ENCODE data around the gene ATP12A.

Gene ATP12A

DNA sequence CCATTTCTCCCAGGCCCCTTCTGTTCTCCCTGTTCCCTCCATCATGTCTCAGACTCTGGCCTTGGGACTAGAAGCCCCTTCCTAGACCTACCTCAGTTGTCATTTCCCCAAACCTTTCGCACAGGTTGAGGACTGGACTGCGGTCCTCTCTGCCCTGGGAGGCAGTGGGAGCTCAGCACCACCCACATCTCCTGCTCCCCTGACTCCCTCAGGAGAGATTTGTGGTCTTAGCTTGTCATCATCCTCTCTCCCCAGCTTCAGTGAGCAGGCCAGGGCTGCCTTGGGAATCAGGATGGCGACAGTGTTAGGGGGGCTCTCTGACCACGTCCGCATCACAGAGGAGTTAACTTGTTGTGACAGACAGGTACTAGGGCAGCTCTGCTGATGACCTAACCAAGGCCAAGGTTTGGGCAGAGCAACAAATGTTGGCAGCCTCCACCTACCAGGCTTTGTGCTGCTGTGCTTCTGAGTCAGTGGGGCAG, 58.2 kb downstream of the ATP12A start:
- DNase-seq, result no peak

DNA sequence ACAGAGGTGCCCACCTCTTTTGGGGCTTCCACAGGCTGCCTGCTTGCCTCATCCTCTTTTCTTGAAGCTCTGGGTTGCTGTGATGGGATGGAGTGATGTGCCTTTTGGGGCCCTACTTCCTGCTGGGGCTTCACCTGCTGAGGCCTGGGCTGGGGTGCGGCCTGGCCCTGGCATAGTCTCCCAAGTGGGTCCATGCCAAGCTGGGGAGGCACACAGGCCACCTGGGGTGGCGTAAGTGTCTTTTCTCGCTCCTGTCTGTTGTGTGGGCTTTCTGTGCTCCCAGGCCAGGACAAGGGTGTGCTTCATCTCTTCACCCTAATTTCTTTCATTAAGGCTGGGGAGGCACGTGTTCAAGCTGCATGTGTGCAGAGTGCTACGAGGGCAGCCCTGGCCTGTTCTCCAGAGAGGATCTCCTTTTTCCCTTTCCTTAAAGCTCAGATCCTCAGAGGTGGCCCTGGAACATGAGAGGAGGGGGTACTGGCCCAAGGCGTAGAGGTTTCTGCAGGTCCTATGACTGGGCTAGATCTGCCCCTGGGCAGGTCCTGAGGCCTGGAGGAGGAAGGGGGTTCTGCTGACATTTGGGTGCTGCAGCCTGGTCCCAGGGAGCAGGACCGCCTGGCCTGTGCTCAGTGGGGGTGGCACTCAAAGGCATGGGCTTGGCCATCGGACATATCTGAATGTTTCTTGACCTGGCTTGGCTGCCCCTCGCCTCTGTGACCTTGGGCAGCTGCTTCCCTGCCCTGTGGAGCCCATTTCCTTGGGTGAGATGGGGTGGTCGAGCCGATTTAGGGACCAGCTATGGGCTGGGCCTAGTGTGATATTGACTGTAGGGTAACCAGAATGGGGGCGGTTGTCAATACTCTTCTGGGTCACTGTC, 60.0 kb downstream of the ATP12A start:
- DNase-seq, result no peak

DNA sequence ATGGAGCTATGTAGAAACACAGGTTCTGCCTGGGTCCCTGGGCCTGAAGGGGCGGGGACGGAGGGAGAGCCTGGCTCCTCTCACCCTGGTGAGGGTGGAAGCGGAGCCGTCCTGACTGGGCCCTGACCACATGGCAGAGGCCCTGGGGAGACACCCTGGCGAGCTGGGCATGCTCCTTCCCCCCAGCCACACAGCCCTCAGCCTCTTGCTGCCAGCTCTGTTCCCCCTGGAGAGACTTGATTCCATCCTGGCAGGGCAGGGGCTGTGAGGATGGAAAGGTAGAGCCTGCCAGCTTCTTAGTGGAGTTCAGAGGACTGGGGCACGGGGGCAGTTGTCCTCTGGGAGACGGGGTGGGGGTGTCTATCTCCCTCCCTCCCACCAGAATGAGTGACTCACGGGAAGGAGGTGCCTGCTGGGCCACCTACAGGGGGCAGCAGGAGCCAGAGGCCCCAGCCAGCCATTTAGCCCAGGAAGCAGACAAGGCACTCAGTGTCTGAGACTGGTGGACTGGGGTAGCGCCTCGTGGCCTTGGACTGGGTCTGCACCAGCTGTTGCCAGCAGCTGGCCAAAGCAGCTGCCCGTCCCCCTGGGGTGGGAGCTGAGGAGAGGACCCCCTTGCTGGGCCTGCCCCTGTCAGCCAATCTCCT, 60.9 kb downstream of the ATP12A start:
- no peak for DNase-seq

DNA sequence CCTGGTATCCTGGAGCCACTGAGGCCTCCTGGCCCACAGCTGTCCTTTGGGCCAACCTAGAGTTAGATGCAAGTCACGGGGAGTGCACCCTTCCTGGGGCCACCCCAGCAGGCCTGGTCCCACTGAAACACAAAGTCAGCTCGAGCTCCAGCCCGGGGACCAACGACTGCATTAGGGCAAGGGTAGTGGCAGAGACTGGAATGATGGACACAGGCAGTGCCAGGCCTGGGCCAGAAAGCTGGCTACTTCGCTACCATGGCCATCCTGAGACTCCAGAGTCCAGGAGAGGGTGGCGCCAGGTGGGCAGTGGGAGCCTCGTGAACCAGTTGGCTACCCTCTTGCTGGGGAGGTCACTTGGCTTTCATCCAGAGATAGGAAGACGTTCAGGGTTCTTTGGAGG, 61.6 kb downstream of the ATP12A start:
- no peak for DNase-seq

DNA sequence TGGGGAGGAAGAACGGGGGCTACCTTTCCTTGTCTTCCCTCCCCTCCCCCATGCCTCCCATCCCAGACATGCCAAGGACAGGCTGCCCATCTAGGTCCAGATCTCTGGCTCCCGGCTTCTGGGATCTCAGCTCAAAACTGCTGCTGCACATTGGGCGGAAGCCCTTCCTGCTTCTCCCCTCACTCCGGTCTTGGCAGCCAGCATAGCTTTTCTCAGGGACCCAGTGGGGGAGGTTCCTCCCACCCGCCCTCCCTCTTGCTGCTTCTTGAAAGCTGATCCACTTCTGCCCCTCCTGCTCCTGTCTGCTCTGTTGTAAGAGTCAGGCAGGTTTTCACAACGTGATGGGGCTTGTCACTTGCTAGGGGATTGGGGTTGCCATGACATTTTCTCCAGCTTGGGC, 62.1 kb downstream of the ATP12A start:
- no peak for DNase-seq

DNA sequence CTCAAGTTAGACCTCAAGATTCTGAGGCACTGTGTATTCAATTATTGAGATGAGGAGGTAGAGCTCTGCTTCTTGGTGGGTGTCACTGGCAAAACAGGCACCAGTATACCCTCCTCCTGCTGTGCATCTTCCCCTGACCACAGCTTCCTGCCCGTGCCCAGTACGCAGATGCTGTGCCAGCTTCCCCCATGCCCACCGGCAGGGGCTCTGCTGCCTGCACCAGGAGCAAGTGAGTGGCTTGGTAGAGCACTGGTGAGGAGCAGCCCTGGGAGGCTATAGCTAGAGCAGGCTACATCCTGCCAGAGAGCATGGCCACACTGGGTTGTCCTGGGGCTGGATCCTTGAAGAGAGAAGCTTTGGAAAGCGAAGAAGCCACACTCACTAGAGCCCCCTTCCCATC, 62.8 kb downstream of the ATP12A start:
- DNase-seq, result no peak

DNA sequence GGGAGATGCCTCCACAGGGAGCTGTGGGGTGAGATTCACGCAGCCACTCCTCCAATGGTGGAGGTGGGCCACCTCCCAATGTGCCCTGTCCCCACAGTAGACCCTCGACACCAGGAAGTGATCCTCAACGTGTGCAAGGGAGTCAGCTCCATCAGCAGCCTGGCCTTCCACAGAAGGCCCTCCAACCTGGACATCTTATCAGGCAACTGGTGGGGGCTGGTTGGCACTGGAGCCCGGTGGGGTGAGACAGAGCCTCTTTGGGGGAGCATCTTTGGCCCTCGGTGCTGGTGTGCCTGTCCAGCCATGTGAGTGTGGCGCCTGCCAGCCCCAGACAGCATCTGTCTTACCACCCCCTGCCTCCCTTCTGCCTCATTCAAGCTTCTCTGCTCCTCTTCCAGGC, 64.0 kb downstream of the ATP12A start:
- no peak for DNase-seq

DNA sequence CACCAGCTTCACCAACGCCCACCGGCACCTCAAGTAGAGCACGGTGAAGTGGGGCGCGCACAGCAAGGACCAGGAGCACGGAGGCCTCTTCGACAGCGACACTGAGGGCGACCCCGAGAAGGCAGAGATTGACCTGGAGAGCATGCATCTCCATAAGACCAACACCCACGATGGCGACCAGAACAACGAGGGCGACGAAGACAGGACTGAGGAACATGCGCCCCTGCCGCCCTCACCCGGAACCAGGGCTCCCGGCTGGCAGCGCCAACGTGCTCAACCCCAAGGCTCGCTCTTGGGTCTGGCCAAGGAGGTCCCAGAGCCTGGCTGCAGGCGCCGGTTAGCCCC, 65.3 kb downstream of the ATP12A start:
- DNase-seq, result no peak

DNA sequence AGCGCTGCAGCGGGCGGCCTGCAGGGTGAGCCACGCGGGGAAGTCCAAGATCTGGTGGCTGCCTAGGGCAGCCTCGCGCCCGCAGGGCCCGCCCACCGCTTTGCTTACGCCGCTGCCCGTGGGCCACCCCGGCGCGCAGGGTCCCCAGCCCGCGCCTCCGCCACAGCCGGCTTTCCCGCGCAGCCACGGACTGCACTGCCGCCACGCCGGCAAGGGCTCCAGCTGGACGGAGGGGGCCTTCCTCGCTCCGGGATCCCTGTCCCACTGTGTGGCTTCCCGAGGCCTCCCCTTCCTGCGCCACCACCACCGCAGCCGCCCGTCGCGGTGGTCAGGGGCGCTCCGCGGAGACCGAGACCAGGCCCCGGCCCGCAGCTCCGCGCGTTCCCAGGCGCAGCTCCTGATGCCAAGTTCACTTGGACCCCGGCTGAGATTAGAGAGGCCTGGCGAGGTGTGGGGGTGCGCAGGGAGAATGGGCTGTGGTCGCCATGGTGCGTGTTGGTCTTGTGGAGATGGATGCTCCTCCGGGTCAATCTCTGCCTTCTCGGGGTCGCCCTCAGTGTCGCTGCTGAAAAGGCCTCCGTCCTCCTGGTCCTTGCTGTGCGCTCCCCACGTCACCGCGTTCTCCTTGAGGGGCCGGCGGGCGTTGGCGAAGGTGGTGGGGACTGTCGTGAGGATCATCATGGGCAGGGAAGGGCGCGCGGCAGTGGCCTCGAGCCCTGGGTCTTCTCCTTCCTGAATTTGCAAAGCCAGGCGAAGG, 65.8 kb downstream of the ATP12A start:
- DNase-seq, result no peak

DNA sequence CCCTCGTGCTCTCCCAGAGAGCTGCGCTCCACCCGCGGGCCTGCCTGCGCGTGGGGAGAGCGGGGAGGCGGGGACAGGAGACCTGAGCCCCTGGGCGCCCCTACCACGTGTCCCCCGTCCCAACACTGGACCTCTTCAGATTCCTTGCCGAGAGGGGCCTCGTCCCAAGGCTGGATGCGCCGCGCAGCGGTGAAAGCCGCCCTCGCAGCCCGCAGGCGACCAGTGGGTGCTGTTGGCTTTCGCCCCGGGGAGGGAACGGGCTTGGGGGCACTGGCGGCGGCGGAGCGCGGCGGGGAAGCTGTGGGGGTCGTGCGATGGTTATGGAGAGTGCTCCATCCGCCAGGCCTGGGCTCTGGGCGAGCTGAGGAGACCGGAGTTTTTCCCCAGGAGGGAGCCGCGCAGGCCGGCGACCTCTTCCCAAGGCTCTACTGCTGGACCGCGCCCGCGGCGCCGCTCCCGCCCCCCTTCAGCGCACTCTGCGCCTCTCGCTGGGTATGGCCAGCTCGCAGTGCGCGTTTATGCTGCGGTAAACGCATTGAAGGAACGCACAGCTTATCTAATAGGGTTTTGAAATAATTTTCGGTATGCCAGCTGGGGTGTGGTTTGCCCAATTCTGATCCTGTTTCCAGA, 66.5 kb downstream of the ATP12A start:
- DNase-seq, result no peak

DNA sequence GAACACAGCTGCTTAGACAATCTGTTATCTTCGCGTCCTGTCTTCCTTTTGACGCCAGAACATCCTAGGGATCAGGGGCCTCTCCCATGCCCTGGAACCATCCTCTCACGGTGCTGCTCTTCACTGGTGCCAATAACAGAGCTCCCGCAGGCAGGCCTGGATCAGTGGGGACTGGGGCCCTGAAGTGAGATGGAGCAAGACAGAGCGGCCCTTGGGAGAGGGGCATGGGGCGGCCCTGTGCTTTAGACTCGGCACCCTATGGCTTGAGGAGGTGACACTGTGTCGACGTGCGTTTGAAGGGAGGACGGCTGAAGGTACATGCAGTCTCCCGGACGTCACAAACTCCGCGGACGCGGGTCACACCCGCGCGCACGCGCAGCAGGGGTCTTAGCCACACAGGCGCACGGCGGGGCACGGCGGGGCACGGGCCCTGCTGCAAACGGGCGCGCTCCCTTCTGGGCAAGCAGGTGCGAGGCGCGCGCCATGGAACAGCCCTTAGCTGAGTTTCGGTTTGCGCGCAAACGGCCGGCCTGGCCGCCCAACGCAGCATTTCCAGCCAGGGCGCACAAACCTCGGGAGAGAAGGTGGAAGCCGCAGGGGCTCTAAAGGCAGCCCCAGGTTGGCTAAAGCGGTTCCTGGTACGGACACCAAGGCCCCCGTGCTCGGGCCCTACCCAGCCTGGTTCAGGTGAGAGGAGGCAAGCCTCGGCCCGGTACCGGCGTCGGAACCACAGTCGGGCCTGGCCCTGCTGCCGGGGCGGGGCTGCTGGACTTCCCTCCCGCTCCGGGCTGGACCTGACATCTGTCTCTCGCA, 67.2 kb downstream of the ATP12A start:
- peak; percentile 21 for DNase-seq

DNA sequence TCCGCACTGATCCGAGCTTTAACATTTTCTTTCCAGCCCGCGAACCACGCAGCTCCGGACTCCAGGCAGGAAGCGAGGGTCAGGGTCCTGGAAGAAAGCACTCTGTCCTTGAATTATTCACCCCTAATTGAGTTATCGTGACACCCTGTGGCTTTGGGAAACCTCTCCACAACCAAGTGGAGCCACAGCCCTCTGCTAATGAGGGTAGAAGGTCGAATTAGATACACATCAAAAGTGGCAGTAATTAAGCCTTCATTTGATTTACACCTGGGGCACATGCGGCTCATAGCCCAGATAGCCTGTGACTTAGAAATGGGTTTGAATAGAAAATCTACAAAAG, 67.8 kb downstream of the ATP12A start:
- DNase-seq, result no peak

DNA sequence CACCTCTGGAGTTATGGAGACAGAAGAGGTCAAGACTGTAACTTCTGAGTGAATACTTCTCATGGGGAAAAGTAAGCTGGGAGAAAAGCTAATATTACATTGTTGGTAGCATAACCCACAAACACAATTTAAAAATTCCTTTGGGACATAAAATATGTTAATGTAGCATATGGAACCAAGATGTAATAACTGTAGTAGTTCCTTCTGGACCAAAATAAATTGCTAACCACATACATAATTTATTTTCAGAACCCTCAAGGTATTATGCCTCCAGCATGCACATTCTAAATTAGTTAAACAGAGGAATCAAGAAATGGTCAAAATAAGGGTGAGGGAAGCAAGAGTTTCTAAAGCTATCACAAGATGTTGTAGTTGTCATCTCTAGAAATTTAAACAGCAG, 79.0 kb downstream of the ATP12A start:
- DNase-seq, result no peak

Measured in DMS153 (cell line).